OCI-LY1 (cell line): ENCODE results near the gene KCNC4.

Experiments
- CTCF ChIP-seq: fragments of 200-600 bp; sonication (generic), shearing (Covaris generic); IDR thresholded peaks from 2 replicates; pipeline ENCODE4 v1.5.1; 2017; ENCODE audit warnings: mild to moderate bottlenecking, antibody characterized with exemption, low read length, moderate library complexity, mixed read lengths
- EZH2 ChIP-seq: fragments of 200-600 bp; sonication (generic), shearing (Covaris generic); IDR thresholded peaks from 2 replicates; pipeline ENCODE4 v1.8.0; 2017; ENCODE audit warnings: borderline replicate concordance, mixed run types, mild to moderate bottlenecking, antibody characterized with exemption, low read length, moderate library complexity, mixed read lengths

GRCh38 chr1:110233861-110234260, 23.7 kb downstream of the KCNC4 start:
- TF ChIP-seq CTCF: no peak
- TF ChIP-seq EZH2: no peak
